Measurements from ENCODE around the gene ERF. TPM values are rescaled to one million over a fixed set of nuclear protein-coding genes. Genes with fewer than 3 reads are reported as not detected.

The ERF gene
- total and polyA plus RNA-seq, 2 of the 8 experiments (the other 6 are each of a cell fraction or from before 2014, with no cell fraction given), result 43.7 to 62.7 TPM

DNA sequence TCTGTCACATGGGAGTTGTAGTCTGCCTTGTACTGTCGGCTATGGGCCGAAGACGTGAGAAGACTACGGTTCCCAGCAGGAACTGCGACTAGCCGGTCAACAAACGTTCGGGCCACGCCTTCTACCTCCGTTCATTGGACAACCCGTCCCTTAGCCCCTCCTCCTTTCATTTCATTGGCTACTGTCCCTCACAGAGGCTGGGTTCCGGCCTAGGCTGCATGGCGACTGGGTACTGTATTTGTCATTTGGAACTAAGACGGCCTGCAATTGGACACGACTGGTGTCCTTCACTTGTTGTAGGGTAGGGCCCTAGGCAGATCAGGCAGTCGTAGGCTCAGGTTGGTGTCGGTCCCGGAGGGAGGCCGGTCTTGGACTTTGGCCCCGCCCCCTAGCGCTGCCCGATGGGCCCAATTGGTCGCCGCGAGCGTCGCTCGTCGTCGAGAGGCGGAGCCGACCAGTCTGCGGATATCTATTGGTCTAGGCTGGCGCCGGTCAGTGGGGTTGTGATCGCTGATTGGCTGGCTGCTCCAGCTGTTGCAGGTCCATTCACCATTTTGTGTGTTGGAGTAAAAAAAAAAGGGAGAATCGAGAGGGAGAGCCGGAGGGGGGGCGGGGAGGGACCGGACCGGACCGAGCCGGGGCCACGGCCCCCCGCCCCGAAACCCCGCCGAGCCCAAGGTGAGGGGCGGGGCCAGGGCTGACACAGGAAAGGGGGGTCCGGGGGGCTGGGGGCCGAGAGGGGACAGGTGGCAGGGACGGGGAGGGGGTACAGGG, 14.0 kb upstream of the ERF start, which contains the start of gene CIC (continued):
- no peak for TF ChIP-seq USF2 (IDR thresholded peaks at IDR 0.05; ENCODE audit: low read length)
- TF ChIP-seq SP1 (IDR thresholded peaks at IDR 0.05; ENCODE audit: low read depth, low read length), result peak; percentile 100
- TF ChIP-seq, protein P1, sequence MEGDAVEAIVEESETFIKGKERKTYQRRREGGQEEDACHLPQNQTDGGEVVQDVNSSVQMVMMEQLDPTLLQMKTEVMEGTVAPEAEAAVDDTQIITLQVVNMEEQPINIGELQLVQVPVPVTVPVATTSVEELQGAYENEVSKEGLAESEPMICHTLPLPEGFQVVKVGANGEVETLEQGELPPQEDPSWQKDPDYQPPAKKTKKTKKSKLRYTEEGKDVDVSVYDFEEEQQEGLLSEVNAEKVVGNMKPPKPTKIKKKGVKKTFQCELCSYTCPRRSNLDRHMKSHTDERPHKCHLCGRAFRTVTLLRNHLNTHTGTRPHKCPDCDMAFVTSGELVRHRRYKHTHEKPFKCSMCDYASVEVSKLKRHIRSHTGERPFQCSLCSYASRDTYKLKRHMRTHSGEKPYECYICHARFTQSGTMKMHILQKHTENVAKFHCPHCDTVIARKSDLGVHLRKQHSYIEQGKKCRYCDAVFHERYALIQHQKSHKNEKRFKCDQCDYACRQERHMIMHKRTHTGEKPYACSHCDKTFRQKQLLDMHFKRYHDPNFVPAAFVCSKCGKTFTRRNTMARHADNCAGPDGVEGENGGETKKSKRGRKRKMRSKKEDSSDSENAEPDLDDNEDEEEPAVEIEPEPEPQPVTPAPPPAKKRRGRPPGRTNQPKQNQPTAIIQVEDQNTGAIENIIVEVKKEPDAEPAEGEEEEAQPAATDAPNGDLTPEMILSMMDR (IDR thresholded peaks at IDR 0.05; ENCODE audit: control extremely low read depth in 1 of 3, insufficient read depth in 1 of 3, low read depth in 1 of 3, low read length in 3 of 3), result no peak
- TF ChIP-seq, protein P2, sequence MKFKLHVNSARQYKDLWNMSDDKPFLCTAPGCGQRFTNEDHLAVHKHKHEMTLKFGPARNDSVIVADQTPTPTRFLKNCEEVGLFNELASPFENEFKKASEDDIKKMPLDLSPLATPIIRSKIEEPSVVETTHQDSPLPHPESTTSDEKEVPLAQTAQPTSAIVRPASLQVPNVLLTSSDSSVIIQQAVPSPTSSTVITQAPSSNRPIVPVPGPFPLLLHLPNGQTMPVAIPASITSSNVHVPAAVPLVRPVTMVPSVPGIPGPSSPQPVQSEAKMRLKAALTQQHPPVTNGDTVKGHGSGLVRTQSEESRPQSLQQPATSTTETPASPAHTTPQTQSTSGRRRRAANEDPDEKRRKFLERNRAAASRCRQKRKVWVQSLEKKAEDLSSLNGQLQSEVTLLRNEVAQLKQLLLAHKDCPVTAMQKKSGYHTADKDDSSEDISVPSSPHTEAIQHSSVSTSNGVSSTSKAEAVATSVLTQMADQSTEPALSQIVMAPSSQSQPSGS (IDR thresholded peaks at IDR 0.05; ENCODE audit: low read length), result no peak
- TF ChIP-seq RBBP5 (IDR thresholded peaks at IDR 0.05; ENCODE audit: borderline replicate concordance, low read depth, low read length), result no peak
- TF ChIP-seq EP300 (IDR thresholded peaks at IDR 0.05; ENCODE audit: borderline replicate concordance in 1 of 2, low read depth in 2 of 2, low read length in 2 of 2), result no peak
- TF ChIP-seq HDAC6 (IDR thresholded peaks at IDR 0.05; ENCODE audit: low read depth, low read length), result no peak
- peak; percentile 96 for TF ChIP-seq CHD2 (IDR thresholded peaks at IDR 0.05; ENCODE audit: low read length)
- no peak for TF ChIP-seq SUZ12 (IDR thresholded peaks at IDR 0.05; ENCODE audit: low read length)
- TF ChIP-seq TBP (IDR thresholded peaks at IDR 0.05; ENCODE audit: low read depth, low read length), result no peak
- no peak for TF ChIP-seq CBX5 (IDR thresholded peaks at IDR 0.05; ENCODE audit: low read depth, low read length)
- TF ChIP-seq JUND (IDR thresholded peaks at IDR 0.05; ENCODE audit: low read length), result no peak
- no peak for TF ChIP-seq KDM1A (IDR thresholded peaks at IDR 0.05; ENCODE audit: borderline replicate concordance, low read length)
- TF ChIP-seq CHD1 (IDR thresholded peaks at IDR 0.05; ENCODE audit: low read depth, low read length), result no peak
- peak; percentile 13 for TF ChIP-seq NANOG (IDR thresholded peaks at IDR 0.05; ENCODE audit: insufficient read depth, low read depth, low read length, poor library complexity, severe bottlenecking)
- no peak for TF ChIP-seq TAF1 (IDR thresholded peaks at IDR 0.05; ENCODE audit: low read depth, low read length)
- TF ChIP-seq RNF2 (IDR thresholded peaks at IDR 0.05; ENCODE audit: borderline replicate concordance, low read depth, low read length, missing control alignments, poor library complexity, severe bottlenecking), result no peak
- TF ChIP-seq POLR2A (IDR thresholded peaks at IDR 0.05; ENCODE audit: control extremely low read depth in 1 of 2, low read depth in 2 of 2, low read length in 2 of 2), result no peak
- TF ChIP-seq SIRT6 (IDR thresholded peaks at IDR 0.05; ENCODE audit: low read length), result no peak
